GM03348 (cell line): ENCODE data around the gene RANBP17.
"Not testable (repeated sequence)": the region's sequence is repeated elsewhere in the genome, so short reads cannot be mapped to it uniquely, and the experiment has no call there.

Experiments
- DNase-seq: peaks from one replicate; pipeline ENCODE4 v3.0.0; 2012; ENCODE audit warnings: low spot score

RANBP17 gene

GRCh38 chr5:170945275-170945674 lies 83.5 kb downstream of the RANBP17 start:
- no peak for DNase-seq

- DNase-seq, result no peak
Observed at GRCh38 chr5:170960567-170960966, 98.7 kb downstream of the RANBP17 start.

GRCh38 chr5:170963521-170963920 lies 101.7 kb downstream of the RANBP17 start:
- no peak for DNase-seq

- DNase-seq, result no peak
Observed at GRCh38 chr5:170974461-170974860, 112.6 kb downstream of the RANBP17 start.

- not testable (repeated sequence) for DNase-seq
Observed at GRCh38 chr5:170980261-170980660, 118.4 kb downstream of the RANBP17 start.

GRCh38 chr5:170985486-170985885 lies 123.7 kb downstream of the RANBP17 start:
- no peak for DNase-seq

- peak; percentile 6 for DNase-seq
Observed at GRCh38 chr5:170986598-170986997, 124.8 kb downstream of the RANBP17 start.

- DNase-seq, result no peak
Observed at GRCh38 chr5:170993476-170993875, 131.7 kb downstream of the RANBP17 start.

- DNase-seq, result no peak
Observed at GRCh38 chr5:171010086-171010485, 148.3 kb downstream of the RANBP17 start.

- DNase-seq, result no peak
Observed at GRCh38 chr5:171010816-171011215, 149.0 kb downstream of the RANBP17 start.

- no peak for DNase-seq
Observed at GRCh38 chr5:171023508-171023907, 161.7 kb downstream of the RANBP17 start.

GRCh38 chr5:171024084-171024483 lies 162.3 kb downstream of the RANBP17 start:
- DNase-seq, result no peak

- DNase-seq, result no peak
Observed at GRCh38 chr5:171029401-171029800, 167.6 kb downstream of the RANBP17 start.

GRCh38 chr5:171031977-171032376 lies 170.2 kb downstream of the RANBP17 start:
- no peak for DNase-seq

GRCh38 chr5:171032435-171032973 lies 170.7 kb downstream of the RANBP17 start:
- no peak for DNase-seq

- not testable (repeated sequence) for DNase-seq
Observed at GRCh38 chr5:171041893-171042292, 180.1 kb downstream of the RANBP17 start.

- no peak for DNase-seq
Observed at GRCh38 chr5:171050916-171051315, 189.1 kb downstream of the RANBP17 start.

GRCh38 chr5:171055875-171056454 lies 194.1 kb downstream of the RANBP17 start:
- DNase-seq, result no peak

GRCh38 chr5:171067540-171068130 lies 205.8 kb downstream of the RANBP17 start:
- DNase-seq, result no peak

- DNase-seq, result no peak
Observed at GRCh38 chr5:171074747-171075146, 212.9 kb downstream of the RANBP17 start.

GRCh38 chr5:171080186-171080938 lies 218.5 kb downstream of the RANBP17 start:
- no peak for DNase-seq

- DNase-seq, result no peak
Observed at GRCh38 chr5:171081319-171081718, 219.5 kb downstream of the RANBP17 start.

GRCh38 chr5:171092194-171092593 lies 230.4 kb downstream of the RANBP17 start:
- peak; percentile 32 for DNase-seq
